ENCODE data around the gene TCHP. TPM values are rescaled to one million over a fixed set of nuclear protein-coding genes. Genes with fewer than 3 reads are reported as not detected.

The TCHP gene
- total RNA-seq, 4 donors from 2014 or later = 15.7 to 31.7 (median 20.0) TPM

GRCh38 chr12:109892165-109892715 is 7.8 kb upstream of the TCHP start:
- peak overlapping the region; percentile 64 to 91 (median 71) for H3K27ac ChIP-seq
- H3K9me3 ChIP-seq = no peaks in the 10 kb centered on the region
- intact Hi-C loops (cut with DNase I) = no loop called here
- peaks cover 28 to 74% (median 29%) of the 10 kb centered on the region in 3 donors for H3K4me1 ChIP-seq
- no peaks in the 10 kb centered on the region for H3K36me3 ChIP-seq
- TF ChIP-seq, protein P1, sequence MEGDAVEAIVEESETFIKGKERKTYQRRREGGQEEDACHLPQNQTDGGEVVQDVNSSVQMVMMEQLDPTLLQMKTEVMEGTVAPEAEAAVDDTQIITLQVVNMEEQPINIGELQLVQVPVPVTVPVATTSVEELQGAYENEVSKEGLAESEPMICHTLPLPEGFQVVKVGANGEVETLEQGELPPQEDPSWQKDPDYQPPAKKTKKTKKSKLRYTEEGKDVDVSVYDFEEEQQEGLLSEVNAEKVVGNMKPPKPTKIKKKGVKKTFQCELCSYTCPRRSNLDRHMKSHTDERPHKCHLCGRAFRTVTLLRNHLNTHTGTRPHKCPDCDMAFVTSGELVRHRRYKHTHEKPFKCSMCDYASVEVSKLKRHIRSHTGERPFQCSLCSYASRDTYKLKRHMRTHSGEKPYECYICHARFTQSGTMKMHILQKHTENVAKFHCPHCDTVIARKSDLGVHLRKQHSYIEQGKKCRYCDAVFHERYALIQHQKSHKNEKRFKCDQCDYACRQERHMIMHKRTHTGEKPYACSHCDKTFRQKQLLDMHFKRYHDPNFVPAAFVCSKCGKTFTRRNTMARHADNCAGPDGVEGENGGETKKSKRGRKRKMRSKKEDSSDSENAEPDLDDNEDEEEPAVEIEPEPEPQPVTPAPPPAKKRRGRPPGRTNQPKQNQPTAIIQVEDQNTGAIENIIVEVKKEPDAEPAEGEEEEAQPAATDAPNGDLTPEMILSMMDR (IDR thresholded peaks at IDR 0.05) = no peak
- TF ChIP-seq POLR2A (IDR thresholded peaks at IDR 0.05) = no peak
- 100% methylated on average over 1 of the region's 1 CpG; no CpG with 5 or more reads in 1 of the 2 donors for WGBS, 2 donors
- H3K27me3 ChIP-seq = no peaks in the 10 kb centered on the region
- H3K4me3 ChIP-seq = no peak overlapping the region
- no peak for DNase-seq

DNA sequence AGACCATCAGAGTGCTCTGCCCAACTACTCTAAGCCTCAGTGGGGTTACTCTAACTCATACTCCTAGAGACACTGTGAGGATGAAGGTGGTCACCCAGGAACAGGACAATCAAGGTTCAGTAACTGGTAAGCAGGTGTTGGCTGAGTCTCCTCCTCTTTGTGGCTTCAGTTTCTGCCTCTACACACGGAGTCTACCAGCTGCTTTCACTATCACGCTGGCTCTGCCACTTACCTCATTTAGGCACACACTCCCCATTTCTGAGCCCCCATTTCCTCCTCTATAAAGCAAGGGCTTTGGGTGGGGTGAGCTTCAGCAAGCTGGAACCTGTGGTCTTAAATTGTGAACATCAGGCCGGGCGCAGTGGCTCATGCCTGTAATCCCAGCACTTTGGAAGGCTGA is 7.3 kb upstream of the TCHP start:
- Histone ChIP-seq H3K9me3 (no peaks in the 10 kb centered on the region), H3K4me1 (peaks cover 25 to 71% (median 25%) of the 10 kb centered on the region in 3 donors), H3K27ac (peak overlapping the region; percentile 64 to 91 (median 71)), H3K27me3 (no peaks in the 10 kb centered on the region), H3K4me3 (no peak overlapping the region), H3K36me3 (no peaks in the 10 kb centered on the region)
- TF ChIP-seq, protein P1 (IDR thresholded peaks at IDR 0.05) = no peak
- no peak for TF ChIP-seq POLR2A (IDR thresholded peaks at IDR 0.05)
- DNase-seq = no peak
- 29 to 51% methylated on average over 4 of the region's 4 CpGs for WGBS, 2 donors
- intact Hi-C loops (cut with DNase I) = no loop called here

GRCh38 chr12:109893261-109893995 is 6.6 kb upstream of the TCHP start:
- 64 to 69% methylated on average over 5 to 7 of the region's 7 CpGs for WGBS, 2 donors
- Histone ChIP-seq H3K4me1 (peaks cover 18 to 64% (median 21%) of the 10 kb centered on the region in 3 donors), H3K4me3 (no peak overlapping the region), H3K36me3 (no peaks in the 10 kb centered on the region), H3K9me3 (no peaks in the 10 kb centered on the region), H3K27me3 (no peaks in the 10 kb centered on the region), H3K27ac (peak overlapping the region; percentile 52 to 91 (median 71))
- no peak for TF ChIP-seq POLR2A (IDR thresholded peaks at IDR 0.05)
- TF ChIP-seq, protein P1 (IDR thresholded peaks at IDR 0.05) = no peak
- DNase-seq = no peak
- intact Hi-C loops (cut with DNase I) = no loop called here

GRCh38 chr12:109894939-109895338 is 5.1 kb upstream of the TCHP start:
- no peaks in the 10 kb centered on the region for H3K36me3 ChIP-seq
- peaks cover 9 to 59% (median 13%) of the 10 kb centered on the region in 3 donors for H3K4me1 ChIP-seq
- DNase-seq = no peak
- 42 to 68% methylated on average over 2 to 4 of the region's 4 CpGs for WGBS, 2 donors
- intact Hi-C loops (cut with DNase I) = no loop called here
- H3K4me3 ChIP-seq = no peak overlapping the region
- no peaks in the 10 kb centered on the region for H3K9me3 ChIP-seq
- no peak for TF ChIP-seq POLR2A (IDR thresholded peaks at IDR 0.05)
- TF ChIP-seq, protein P1 (IDR thresholded peaks at IDR 0.05) = no peak
- no peak overlapping the region for H3K27ac ChIP-seq
- no peaks in the 10 kb centered on the region for H3K27me3 ChIP-seq

- Histone ChIP-seq H3K27ac (peak overlapping the region in 2 of 4 donors; percentile 33 to 50), H3K36me3 (no peaks in the 10 kb centered on the region), H3K4me1 (peaks cover 13 to 58% (median 14%) of the 10 kb centered on the region in 3 donors), H3K27me3 (no peaks in the 10 kb centered on the region), H3K4me3 (no peak overlapping the region), H3K9me3 (no peaks in the 10 kb centered on the region)
- DNase-seq = no peak
- no peak for TF ChIP-seq POLR2A (IDR thresholded peaks at IDR 0.05)
- TF ChIP-seq, protein P1 (IDR thresholded peaks at IDR 0.05) = no peak
- intact Hi-C loops (cut with DNase I) = no loop called here
- 80 to 88% methylated on average over 1 to 4 of the region's 6 CpGs for WGBS, 2 donors
These were observed 3.9 kb upstream of the TCHP start for GRCh38 chr12:109896188-109896587.
